PC-3 (cell line): Measurements from ENCODE around the gene NUDT3. TPM values are rescaled to one million over a fixed set of nuclear protein-coding genes. Genes with fewer than 3 reads are reported as not detected.

Experiments
- ATAC-seq: fragments of 200-7000 bp; cut with Tn5 transposase; 2 replicates; pipeline ENCODE4 v1.9.1; 2020; ENCODE audit warnings: mild to moderate bottlenecking, moderate library complexity
- BruUV-seq: library from RNA; stranded (reverse); fragments of 400-500 nt; replicated peaks from 2 replicates; lab custom pipeline; 2021; lab: Mats Ljungman, UMichigan
- CTCF ChIA-PET: fragments of 300-600 bp; sonication (Branson Sonifier 250); formaldehyde crosslinking; loops from one replicate; lab custom pipeline; 2022; ENCODE audit warnings: antibody characterized with exemption; lab: Charles Lee
- POLR2A ChIA-PET: fragments of 300-600 bp; sonication (Branson Sonifier 250); formaldehyde crosslinking; loops from one replicate; lab custom pipeline; 2022; ENCODE audit warnings: antibody characterized with exemption; ENCODE audit not compliant: unreplicated experiment; lab: Charles Lee
- DNase-seq: peaks from one replicate; pipeline ENCODE4 v3.0.0-alpha.2; 2015
- H2AFZ ChIP-seq: fragments of 300-600 bp; sonication (generic); 2 replicates; pipeline ENCODE4 v1.6.0; 2016; ENCODE audit warnings: antibody characterized with exemption, low read length
- H3F3A ChIP-seq: fragments of 300-600 bp; sonication (generic); one replicate; pipeline ENCODE4 v1.6.0; 2017; ENCODE audit warnings: antibody characterized with exemption, low read length, control low read depth, mild to moderate bottlenecking; ENCODE audit not compliant: unreplicated experiment
- H3K27ac ChIP-seq: fragments of 300-600 bp; sonication (generic); 2 replicates; pipeline ENCODE4 v1.5.1; 2016; ENCODE audit warnings: mild to moderate bottlenecking, low read length
- H3K27me3 ChIP-seq: fragments of 300-600 bp; sonication (generic); 2 replicates; pipeline ENCODE4 v1.6.1; 2016; ENCODE audit warnings: low read length, mixed read lengths
- H3K36me3 ChIP-seq: fragments of 300-600 bp; sonication (generic); 2 replicates; pipeline ENCODE4 v1.6.1; 2016; ENCODE audit warnings: low read depth, mixed run types, low read length, mixed read lengths
- H3K4me1 ChIP-seq: fragments of 300-600 bp; sonication (generic); 2 replicates; pipeline ENCODE4 v1.5.1; 2016; ENCODE audit warnings: low read length; ENCODE audit not compliant: insufficient read depth
- H3K4me2 ChIP-seq: fragments of 300-600 bp; sonication (generic); 2 replicates; pipeline ENCODE4 v1.6.0; 2016; ENCODE audit warnings: low read length
- H3K4me3 ChIP-seq: fragments of 300-600 bp; sonication (generic); 2 replicates; pipeline ENCODE4 v1.5.1; 2016; ENCODE audit warnings: mild to moderate bottlenecking, low read length, mixed read lengths
- H3K79me2 ChIP-seq: fragments of 300-600 bp; sonication (generic); 2 replicates; pipeline ENCODE4 v1.6.1; 2017; ENCODE audit warnings: low read length, mixed read lengths
- H3K9ac ChIP-seq: fragments of 300-600 bp; sonication (generic); 2 replicates; pipeline ENCODE4 v1.6.0; 2016; ENCODE audit warnings: mild to moderate bottlenecking, low read length
- H3K9me2 ChIP-seq: fragments of 300-600 bp; sonication (generic); replicated peaks from 2 replicates; pipeline ENCODE4 v1.6.1; 2016; ENCODE audit warnings: mixed run types, low read length, mixed read lengths
- H3K9me3 ChIP-seq: fragments of 300-600 bp; sonication (generic); 2 replicates; pipeline ENCODE4 v1.6.1; 2016; ENCODE audit warnings: low read length, mixed read lengths
- H4K20me1 ChIP-seq: fragments of 300-600 bp; sonication (generic); 2 replicates; pipeline ENCODE4 v1.6.1; 2016; ENCODE audit warnings: low read length, mixed read lengths
- EZH2 ChIP-seq: fragments of 300-600 bp; sonication (generic); IDR thresholded peaks from one replicate; pipeline ENCODE4 v1.6.1; 2017; ENCODE audit warnings: antibody characterized with exemption, mild to moderate bottlenecking, low read length; ENCODE audit not compliant: unreplicated experiment
- EZH2phosphoT487 ChIP-seq: fragments of 300-600 bp; sonication (generic); IDR thresholded peaks from 2 replicates; pipeline ENCODE4 v1.6.1; 2018; ENCODE audit warnings: mild to moderate bottlenecking, antibody characterized with exemption, low read length, borderline replicate concordance
- intact Hi-C: fragments of 100-400 bp; cut with micrococcal nuclease; formaldehyde crosslinking; loops from 2 replicates; pipeline ENCODE4 v1.9.0; 2023
- microRNA-seq: library from miRNA; unstranded; fragments of <30 nt; microRNA quantifications from one replicate; pipeline ENCODE4 v1.1.0, GENCODE V29; 2020; ENCODE audit not compliant: unreplicated experiment
- total RNA-seq: library from RNA; depleted of rRNA; stranded (reverse); fragments of >200 nt; gene quantifications from 2 replicates; pipeline ENCODE4 v1.2.3, GENCODE V29; 2014; rRNA removed
- TF ChIP-seq, protein P1 (sequence below): fragments of 300-600 bp; sonication (generic); conservative IDR thresholded peaks from 2 replicates; pipeline ENCODE4 v1.5.1; 2017; ENCODE audit warnings: antibody characterized with exemption, low read depth, mild to moderate bottlenecking, low read length

The NUDT3 gene
- total RNA-seq, 1 experiment from 2014 or later, result 24.6 TPM

DNA sequence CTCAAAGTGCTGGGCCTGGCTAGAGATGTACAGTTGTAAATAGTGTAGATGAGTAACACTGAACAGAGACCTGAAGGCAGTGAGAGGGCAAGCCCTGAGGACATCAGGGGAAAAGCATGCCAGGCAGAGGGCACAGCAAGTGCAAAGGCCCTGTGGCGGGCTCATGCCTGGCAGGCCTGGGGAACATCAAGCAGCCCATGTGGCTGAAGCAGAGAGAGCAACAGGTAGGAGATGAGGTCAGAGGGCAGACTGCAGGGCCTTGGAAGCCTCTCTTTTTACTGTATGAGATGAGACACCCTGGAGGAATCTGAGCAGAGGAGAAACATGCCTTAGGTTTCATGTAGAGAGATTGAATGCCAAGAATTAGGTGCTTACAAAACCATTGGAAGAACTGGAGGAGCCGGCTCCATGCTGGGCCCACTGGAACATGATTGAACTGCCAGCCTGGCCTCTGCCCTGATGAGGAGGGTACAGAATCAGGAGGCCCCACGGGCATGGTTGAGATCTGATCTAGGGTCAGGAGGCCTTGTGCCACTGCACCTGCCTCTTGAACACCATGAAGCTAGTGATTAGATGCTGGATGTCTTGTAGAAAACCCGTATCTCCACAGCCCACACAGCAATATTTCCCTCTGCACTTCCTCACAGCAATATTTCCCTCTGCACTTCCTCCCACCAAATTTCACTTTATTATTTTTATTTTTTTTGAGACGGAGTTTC lies 161.7 kb downstream of the NUDT3 start:
- no peak overlapping the region for H2AFZ ChIP-seq
- ChIA-PET POLR2A (no interaction called here), CTCF (no interaction called here)
- no peaks in the 10 kb centered on the region for H3K9me3 ChIP-seq
- no peaks in the 10 kb centered on the region for H3K27me3 ChIP-seq
- H3K4me1 ChIP-seq, result peaks cover 33% of the 10 kb centered on the region
- H3K9ac ChIP-seq, result no peak overlapping the region
- no peaks in the 10 kb centered on the region for H3K36me3 ChIP-seq
- H3K79me2 ChIP-seq, result no peaks in the 10 kb centered on the region
- H3K9me2 ChIP-seq, result no peaks in the 10 kb centered on the region
- DNase-seq, result no peak
- no peak overlapping the region for H3K4me3 ChIP-seq
- intact Hi-C loops, result no loop called here
- no peak for ATAC-seq
- H3F3A ChIP-seq, result peaks cover 8% of the 10 kb centered on the region
- H4K20me1 ChIP-seq, result no peaks in the 10 kb centered on the region
- TF ChIP-seq EZH2phosphoT487, result no peak
- TF ChIP-seq EZH2, result no peak
- TF ChIP-seq, protein P1, sequence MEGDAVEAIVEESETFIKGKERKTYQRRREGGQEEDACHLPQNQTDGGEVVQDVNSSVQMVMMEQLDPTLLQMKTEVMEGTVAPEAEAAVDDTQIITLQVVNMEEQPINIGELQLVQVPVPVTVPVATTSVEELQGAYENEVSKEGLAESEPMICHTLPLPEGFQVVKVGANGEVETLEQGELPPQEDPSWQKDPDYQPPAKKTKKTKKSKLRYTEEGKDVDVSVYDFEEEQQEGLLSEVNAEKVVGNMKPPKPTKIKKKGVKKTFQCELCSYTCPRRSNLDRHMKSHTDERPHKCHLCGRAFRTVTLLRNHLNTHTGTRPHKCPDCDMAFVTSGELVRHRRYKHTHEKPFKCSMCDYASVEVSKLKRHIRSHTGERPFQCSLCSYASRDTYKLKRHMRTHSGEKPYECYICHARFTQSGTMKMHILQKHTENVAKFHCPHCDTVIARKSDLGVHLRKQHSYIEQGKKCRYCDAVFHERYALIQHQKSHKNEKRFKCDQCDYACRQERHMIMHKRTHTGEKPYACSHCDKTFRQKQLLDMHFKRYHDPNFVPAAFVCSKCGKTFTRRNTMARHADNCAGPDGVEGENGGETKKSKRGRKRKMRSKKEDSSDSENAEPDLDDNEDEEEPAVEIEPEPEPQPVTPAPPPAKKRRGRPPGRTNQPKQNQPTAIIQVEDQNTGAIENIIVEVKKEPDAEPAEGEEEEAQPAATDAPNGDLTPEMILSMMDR, result no peak
- no peak overlapping the region for H3K27ac ChIP-seq
- BruUV-seq, result no TSS peak
- no peak overlapping the region for H3K4me2 ChIP-seq

GRCh38 chr6:34229877-34230276 lies 162.6 kb downstream of the NUDT3 start:
- ChIA-PET CTCF (no interaction called here), POLR2A (no interaction called here)
- intact Hi-C loops, result no loop called here
- H3K4me1 ChIP-seq, result peaks cover 30% of the 10 kb centered on the region
- no TSS peak for BruUV-seq
- H3K9me2 ChIP-seq, result no peaks in the 10 kb centered on the region
- no peaks in the 10 kb centered on the region for H4K20me1 ChIP-seq
- H3K9me3 ChIP-seq, result no peaks in the 10 kb centered on the region
- no peaks in the 10 kb centered on the region for H3K27me3 ChIP-seq
- no peak overlapping the region for H2AFZ ChIP-seq
- H3F3A ChIP-seq, result peaks cover 8% of the 10 kb centered on the region
- ATAC-seq, result no peak
- H3K4me3 ChIP-seq, result no peak overlapping the region
- no peak overlapping the region for H3K27ac ChIP-seq
- no peak for DNase-seq
- no peaks in the 10 kb centered on the region for H3K36me3 ChIP-seq
- no peak for TF ChIP-seq EZH2
- no peak for TF ChIP-seq EZH2phosphoT487
- TF ChIP-seq, protein P1, result no peak
- no peak overlapping the region for H3K4me2 ChIP-seq
- no peak overlapping the region for H3K9ac ChIP-seq
- H3K79me2 ChIP-seq, result no peaks in the 10 kb centered on the region

Small RNA genes within 50 kb of the gene (microRNA-seq; reads per million reads assigned to microRNA genes)
- gene MIR6835, result not detected

Other genes with a start within 250 kb of the NUDT3 start
- not detected in 2 replicates for gene GRM4, start 246.6 kb downstream of the NUDT3 start, total RNA-seq
- gene HMGA1, start 155.8 kb downstream of the NUDT3 start, total RNA-seq, result 1,115 and 1,441 TPM in 2 replicates
- 25.8 and 26.8 TPM in 2 replicates for gene SMIM29, start 143.7 kb downstream of the NUDT3 start, total RNA-seq
- 2,227 and 3,060 TPM in 2 replicates for gene RPS10, start 33.4 kb upstream of the NUDT3 start, total RNA-seq
- 2.3 and 3.5 TPM in 2 replicates for gene PACSIN1, start 73.4 kb upstream of the NUDT3 start, total RNA-seq
- 190 and 205 TPM in 2 replicates for gene SPDEF, start 163.7 kb upstream of the NUDT3 start, total RNA-seq